ENCODE measurements around the gene SPECC1L. TPM values are rescaled to one million over a fixed set of nuclear protein-coding genes. Genes with fewer than 3 reads are reported as not detected.

The SPECC1L gene
- total and polyA plus RNA-seq, 10 of the 15 experiments (the other 5 are each of a cell fraction or from before 2014, with no cell fraction given), result 1.9 to 40.6 (median 19.1) TPM

- no peak for TF ChIP-seq POLR2AphosphoS5 (IDR thresholded peaks at IDR 0.05; ENCODE audit: low read length)
- TF ChIP-seq ZBTB4 (CRISPR knock-in tag; IDR thresholded peaks at IDR 0.05), result no peak
- TF ChIP-seq SKIL (IDR thresholded peaks at IDR 0.05; ENCODE audit: low read depth, poor library complexity, severe bottlenecking), result peak; percentile 44
- TF ChIP-seq ZNF687 (IDR thresholded peaks at IDR 0.05), result no peak
- no peak for TF ChIP-seq GABPA (IDR thresholded peaks at IDR 0.05; ENCODE audit: low read depth)
- TF ChIP-seq KDM1A (IDR thresholded peaks at IDR 0.05; ENCODE audit: borderline replicate concordance), result no peak
- no peak for TF ChIP-seq BCL3 (IDR thresholded peaks at IDR 0.05; ENCODE audit: borderline replicate concordance, insufficient read depth, low read depth, low read length, poor library complexity, severe bottlenecking)
- TF ChIP-seq EZH2 (IDR thresholded peaks at IDR 0.05; ENCODE audit: borderline replicate concordance, control insufficient read depth, low read depth, low read length), result no peak
- TF ChIP-seq RAD21 (IDR thresholded peaks at IDR 0.05; ENCODE audit: insufficient read depth, low read depth, low read length), result peak; percentile 85
- no peak for TF ChIP-seq BCLAF1 (IDR thresholded peaks at IDR 0.05)
- no peak for TF ChIP-seq SIN3A (IDR thresholded peaks at IDR 0.05; ENCODE audit: low read depth, low read length)
- TF ChIP-seq CBX3 (IDR thresholded peaks at IDR 0.05; ENCODE audit: borderline replicate concordance, low read depth), result no peak
- TF ChIP-seq HDGF (IDR thresholded peaks at IDR 0.05), result no peak
- TF ChIP-seq MTA3 (IDR thresholded peaks at IDR 0.05; ENCODE audit: borderline replicate concordance, low read length), result no peak
These were observed 54.6 kb downstream of the SPECC1L start (continued) for GRCh38 chr22:24325105-24325757.
